ENCODE results near the gene UROC1.

- TF ChIP-seq FOXM1 (IDR thresholded peaks at IDR 0.05; ENCODE audit: borderline replicate concordance) (no peak), SP1 (IDR thresholded peaks at IDR 0.05) (no peak)
These were observed at the start of gene UROC1 for GRCh38 chr3:126517291-126517951.
